Stimulated activated CD8-positive, alpha-beta memory T cell treated with anti-CD3 and anti-CD28 coated beads, Interleukin-12 subunit alpha, Interleukin-12 subunit beta, amount 100 ng/mL, for 1 hour (primary cell): Measurements from ENCODE around the gene EIF4H.
"Not testable (repeated sequence)": the region's sequence is repeated elsewhere in the genome, so short reads cannot be mapped to it uniquely, and the experiment has no call there.

Source experiments
- DNase-seq: peaks from one replicate; pipeline ENCODE4 v3.0.0-alpha.2; 2020; ENCODE audit warnings: low read depth

Gene EIF4H

GRCh38 chr7:74224907-74225306 is 50.8 kb downstream of the EIF4H start:
- DNase-seq, result not testable (repeated sequence)

DNA sequence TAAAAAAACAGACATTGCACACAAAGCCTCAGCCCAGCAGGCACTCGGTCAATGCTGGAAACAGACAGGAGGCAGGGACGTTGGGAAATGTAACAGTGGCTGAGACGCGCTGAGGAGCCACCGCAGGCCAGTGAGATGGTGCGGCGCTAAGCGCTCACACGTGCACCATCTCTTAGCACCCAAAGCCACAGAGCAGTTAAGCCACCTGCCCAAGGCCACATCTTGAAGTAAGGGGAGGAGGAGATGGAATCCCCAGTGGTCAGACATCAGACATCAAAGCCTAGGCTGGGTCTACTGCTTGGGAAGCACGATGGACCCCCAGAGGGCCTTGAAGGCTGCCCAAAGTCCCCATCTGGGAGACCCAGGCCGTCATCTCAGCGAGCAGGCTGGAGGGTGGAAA is 51.2 kb downstream of the EIF4H start:
- no peak for DNase-seq

DNA sequence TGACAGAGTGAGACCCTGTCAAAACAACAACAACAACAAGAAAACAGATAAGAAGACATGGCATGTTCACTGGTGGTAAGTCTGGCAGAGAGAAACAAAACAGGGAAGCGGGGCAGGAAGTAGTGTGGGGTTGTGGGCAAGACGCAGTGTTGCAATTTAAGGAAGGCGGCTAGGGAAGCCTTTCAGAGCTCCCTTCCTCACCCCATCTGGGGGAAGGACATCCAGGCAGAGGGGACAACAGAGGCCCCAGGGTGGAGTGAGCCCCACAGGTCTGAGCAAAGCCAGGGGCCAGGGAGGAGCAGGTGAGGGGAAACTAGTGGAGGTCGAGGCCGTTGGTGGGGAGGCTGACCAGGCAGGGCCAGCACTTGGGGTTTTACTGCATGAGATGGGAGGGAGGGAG is 52.5 kb downstream of the EIF4H start:
- no peak for DNase-seq

DNA sequence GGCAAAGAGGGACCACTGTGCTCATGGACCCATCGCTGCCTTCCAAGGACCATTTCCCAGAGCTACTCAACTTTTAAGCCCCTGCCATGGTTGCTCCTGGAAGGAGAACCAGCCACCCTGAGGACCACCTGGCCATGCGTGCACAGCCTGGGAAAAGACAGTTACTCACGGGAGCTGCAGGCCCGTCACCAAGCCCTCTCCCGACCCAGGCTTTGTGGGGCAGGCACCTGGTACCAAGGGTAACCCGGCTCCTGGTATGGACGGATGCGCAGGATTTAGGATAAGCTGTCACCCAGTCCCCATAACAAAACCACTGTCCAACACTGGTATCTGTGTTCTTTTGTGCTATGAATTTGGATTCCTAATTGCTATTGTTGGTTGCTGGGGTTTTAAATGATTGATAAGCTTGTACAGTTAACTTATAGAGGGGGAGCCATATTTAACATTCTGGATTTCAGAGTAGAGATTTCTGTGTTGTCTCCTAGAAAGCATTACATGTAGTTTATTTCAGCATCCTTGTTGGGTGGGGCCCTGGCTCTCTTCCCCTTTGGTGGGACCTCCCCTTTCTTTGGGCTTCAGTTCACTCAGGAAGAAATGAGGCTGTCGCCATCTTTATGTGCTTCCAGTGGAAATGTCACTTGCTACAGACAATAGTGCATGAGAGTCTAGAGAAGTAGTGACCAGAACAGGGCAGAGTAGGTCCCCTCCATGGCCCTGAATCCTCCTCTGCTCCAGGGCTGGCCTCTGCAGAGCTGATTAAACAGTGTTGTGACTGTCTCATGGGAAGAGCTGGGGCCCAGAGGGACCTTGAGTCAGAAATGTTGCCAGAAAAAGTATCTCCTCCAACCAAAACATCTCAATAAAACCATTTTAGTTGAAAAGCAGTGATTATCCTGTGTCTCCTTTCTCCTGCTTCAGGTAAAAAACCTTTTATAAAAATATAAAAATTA is 55.1 kb downstream of the EIF4H start:
- DNase-seq, result no peak

- no peak for DNase-seq
Measured at GRCh38 chr7:74230446-74231231, 56.5 kb downstream of the EIF4H start.

- no peak for DNase-seq
Measured at GRCh38 chr7:74231232-74231590, 57.1 kb downstream of the EIF4H start.

GRCh38 chr7:74233655-74234285 is 59.6 kb downstream of the EIF4H start:
- no peak for DNase-seq

GRCh38 chr7:74235518-74236268 is 61.5 kb downstream of the EIF4H start:
- DNase-seq, result no peak

GRCh38 chr7:74236284-74236683 is 62.1 kb downstream of the EIF4H start:
- DNase-seq, result no peak

- DNase-seq, result no peak
Measured at GRCh38 chr7:74240482-74240881, 66.3 kb downstream of the EIF4H start.

GRCh38 chr7:74242122-74242443 is 67.9 kb downstream of the EIF4H start:
- no peak for DNase-seq

DNA sequence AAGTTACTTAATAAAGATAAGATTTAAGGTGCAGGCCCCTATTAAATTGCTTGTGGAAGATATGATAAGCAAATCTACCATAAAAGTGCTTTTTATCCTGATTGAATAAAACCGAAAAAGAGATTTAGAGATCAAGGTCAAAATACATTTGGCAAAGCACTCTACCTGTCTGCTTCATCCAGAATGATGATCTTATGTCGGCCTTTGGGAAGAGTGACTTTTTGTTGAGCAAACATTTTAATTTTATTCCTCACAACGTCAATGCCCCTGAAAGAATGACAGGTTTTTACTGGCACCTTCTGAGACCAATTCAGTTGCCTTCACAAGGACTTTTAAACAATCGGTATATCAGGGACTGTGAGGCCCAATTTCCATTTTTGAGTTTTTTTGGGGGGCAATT is 72.3 kb downstream of the EIF4H start:
- DNase-seq, result no peak
